CD4-positive, alpha-beta T cell treated with Interleukin-10 for 1 hour (primary cell): ENCODE results near the gene CHAC2.
"Not testable (repeated sequence)": the region's sequence is repeated elsewhere in the genome, so short reads cannot be mapped to it uniquely, and the experiment has no call there.

Source experiments
- DNase-seq: peaks from one replicate; pipeline ENCODE4 v3.0.0-alpha.2; 2020

Gene CHAC2

GRCh38 chr2:53767405-53768241 lies at the start of gene CHAC2:
CHAC2 (plus strand) TSS chr2:53767804; CDS start chr2:53767887, 83 bp downstream.
- DNase-seq: peak; percentile 86

- DNase-seq: not testable (repeated sequence)
Observed at GRCh38 chr2:53720944-53721343, 46.7 kb upstream of the CHAC2 start.

- DNase-seq: no peak
Observed at GRCh38 chr2:53724536-53724935, 43.1 kb upstream of the CHAC2 start.

GRCh38 chr2:53725662-53726061 lies 41.9 kb upstream of the CHAC2 start:
- no peak for DNase-seq

GRCh38 chr2:53727921-53728320 lies 39.7 kb upstream of the CHAC2 start:
- no peak for DNase-seq

- no peak for DNase-seq
Observed at GRCh38 chr2:53729143-53729762, 38.4 kb upstream of the CHAC2 start.

- no peak for DNase-seq
Observed at GRCh38 chr2:53737091-53737490, 30.5 kb upstream of the CHAC2 start.

GRCh38 chr2:53739032-53739431 lies 28.6 kb upstream of the CHAC2 start:
- no peak for DNase-seq

GRCh38 chr2:53740170-53740569 lies 27.4 kb upstream of the CHAC2 start:
- no peak for DNase-seq

- DNase-seq: no peak
Observed at GRCh38 chr2:53744395-53745065, 23.1 kb upstream of the CHAC2 start.

- no peak for DNase-seq
Observed at GRCh38 chr2:53750041-53750768, 17.4 kb upstream of the CHAC2 start.

GRCh38 chr2:53751728-53752127 lies 15.9 kb upstream of the CHAC2 start:
- DNase-seq: no peak

GRCh38 chr2:53752385-53752784 lies 15.2 kb upstream of the CHAC2 start:
- DNase-seq: no peak

GRCh38 chr2:53753041-53753440 lies 14.6 kb upstream of the CHAC2 start:
- DNase-seq: no peak

- DNase-seq: no peak
Observed at GRCh38 chr2:53755121-53755520, 12.5 kb upstream of the CHAC2 start.

GRCh38 chr2:53756644-53757043 lies 11.0 kb upstream of the CHAC2 start:
- no peak for DNase-seq

GRCh38 chr2:53757206-53757605 lies 10.4 kb upstream of the CHAC2 start:
- not testable (repeated sequence) for DNase-seq

GRCh38 chr2:53765767-53766166 lies 1.8 kb upstream of the CHAC2 start:
- DNase-seq: no peak

GRCh38 chr2:53768242-53768542 lies 588 bp downstream of the CHAC2 start:
- DNase-seq: no peak

GRCh38 chr2:53769318-53769945 lies 1.8 kb downstream of the CHAC2 start:
- DNase-seq: no peak

- no peak for DNase-seq
Observed at GRCh38 chr2:53770264-53770663, 2.7 kb downstream of the CHAC2 start.

- no peak for DNase-seq
Observed at GRCh38 chr2:53777134-53777533, 9.5 kb downstream of the CHAC2 start.
